Esophagus (tissue), 2 donors: ENCODE data around the gene AKAP1. TPM values are rescaled to one million over a fixed set of nuclear protein-coding genes. Genes with fewer than 3 reads are reported as not detected.

Source experiments
- H3K27ac ChIP-seq, 2 donors: one replicate each; pipeline ENCODE4 v1.5.1; 2013; ENCODE audit warnings: low read depth in 2 of 2, mild to moderate bottlenecking in 2 of 2, inconsistent platforms in 1 of 2, low read length in 1 of 2, moderate library complexity in 1 of 2
- H3K27me3 ChIP-seq, 2 donors: one replicate each; pipeline ENCODE4 v1.6.1; 2013; ENCODE audit warnings: low read length in 2 of 2, control low read depth in 1 of 2, mild to moderate bottlenecking in 1 of 2; ENCODE audit not compliant: insufficient read depth in 2 of 2, control insufficient read depth in 1 of 2
- H3K36me3 ChIP-seq, 2 donors: one replicate each; pipeline ENCODE4 v1.6.1; 2013; ENCODE audit warnings: low read length in 1 of 2; ENCODE audit not compliant: control insufficient read depth in 2 of 2, insufficient read depth in 2 of 2
- H3K4me1 ChIP-seq, 2 donors: one replicate each; pipeline ENCODE4 v1.6.1; 2013; ENCODE audit warnings: low read length in 1 of 2; ENCODE audit not compliant: control insufficient read depth in 2 of 2, insufficient read depth in 2 of 2
- H3K4me3 ChIP-seq, 2 donors: one replicate each; pipeline ENCODE4 v1.5.1; 2013; ENCODE audit warnings: low read length in 2 of 2, mild to moderate bottlenecking in 2 of 2, low read depth in 1 of 2, moderate library complexity in 1 of 2
- H3K9me3 ChIP-seq, 2 donors: one replicate each; pipeline ENCODE4 v1.6.1; 2013; ENCODE audit warnings: mild to moderate bottlenecking in 2 of 2, low read depth in 1 of 2, low read length in 1 of 2, moderate library complexity in 1 of 2; ENCODE audit not compliant: control insufficient read depth in 2 of 2, insufficient read depth in 1 of 2
- WGBS, 2 donors: extraction: QIAGEN DNeasy Blood & Tissue Kit; methylation state at CpG; one replicate each; pipeline ENCODE4 v1.1.7; 2013; 5-methylcytosine and 5-hydroxymethylcytosine counted together
- polyA plus RNA-seq, 2 donors: library from polyadenylated mRNA; stranded (reverse); fragments of 200-250 nt; gene quantifications; one replicate each; pipeline ENCODE4 v1.2.3, GENCODE V29; 2013
- donor health status: healthy with polysubstance abuse.
- donor health status: Bipolar disorder and iron deficiency.

AKAP1 gene
- polyA plus RNA-seq, 2 donors: 15.1 to 27.8 TPM

DNA sequence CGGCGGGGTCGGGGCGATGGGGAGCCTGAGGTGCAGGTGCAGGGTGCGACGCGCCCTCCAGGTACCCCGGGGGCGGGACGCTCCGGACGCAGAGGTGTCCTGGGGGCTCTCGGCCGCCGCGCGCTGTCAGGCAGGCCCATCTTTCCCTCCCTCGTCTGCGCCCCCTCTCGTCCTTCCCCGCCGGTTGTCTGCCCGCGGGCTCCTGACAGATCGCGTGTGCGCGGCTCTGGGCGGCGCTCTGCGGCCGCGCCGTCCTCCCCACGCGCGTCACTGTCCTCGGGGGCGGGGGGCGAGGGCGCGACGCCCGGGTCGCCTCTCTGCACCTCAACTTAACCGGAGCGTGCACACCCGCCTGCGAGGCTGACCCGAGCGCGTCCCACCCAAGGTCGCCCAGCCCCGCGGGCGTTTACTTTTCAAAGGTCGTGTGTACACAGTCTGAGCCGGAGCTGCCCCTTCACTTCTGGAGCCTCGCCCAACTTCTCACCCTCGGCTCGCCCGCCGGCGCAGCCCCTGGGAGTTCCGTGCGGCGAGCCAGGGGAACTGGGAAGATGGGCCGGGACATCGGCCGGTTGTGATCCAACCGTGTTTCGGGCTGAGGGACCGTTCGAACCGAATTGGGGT, 512 bp downstream of the AKAP1 start:
- H3K27me3 ChIP-seq: no peaks in the 10 kb centered on the region
- H3K9me3 ChIP-seq: no peaks in the 10 kb centered on the region
- H3K4me3 ChIP-seq: peak overlapping the region; percentile 76 to 84
- 0% methylated on average over 48 to 75 of the region's 75 CpGs for WGBS, 2 donors
- peak overlapping the region; percentile 99 to 100 for H3K27ac ChIP-seq
- H3K36me3 ChIP-seq: no peaks in the 10 kb centered on the region
- peaks cover 0 to 2% of the 10 kb centered on the region in 2 donors for H3K4me1 ChIP-seq

GRCh38 chr17:57086069-57086930, 1.3 kb downstream of the AKAP1 start:
- H3K4me1 ChIP-seq: peaks cover 0 to 4% of the 10 kb centered on the region in 2 donors
- H3K36me3 ChIP-seq: no peaks in the 10 kb centered on the region
- peak overlapping the region; percentile 76 to 84 for H3K4me3 ChIP-seq
- peak overlapping the region; percentile 99 to 100 for H3K27ac ChIP-seq
- WGBS, 2 donors: 0 to 1% methylated on average over 45 of the region's 45 CpGs
- H3K9me3 ChIP-seq: no peaks in the 10 kb centered on the region
- no peaks in the 10 kb centered on the region for H3K27me3 ChIP-seq

DNA sequence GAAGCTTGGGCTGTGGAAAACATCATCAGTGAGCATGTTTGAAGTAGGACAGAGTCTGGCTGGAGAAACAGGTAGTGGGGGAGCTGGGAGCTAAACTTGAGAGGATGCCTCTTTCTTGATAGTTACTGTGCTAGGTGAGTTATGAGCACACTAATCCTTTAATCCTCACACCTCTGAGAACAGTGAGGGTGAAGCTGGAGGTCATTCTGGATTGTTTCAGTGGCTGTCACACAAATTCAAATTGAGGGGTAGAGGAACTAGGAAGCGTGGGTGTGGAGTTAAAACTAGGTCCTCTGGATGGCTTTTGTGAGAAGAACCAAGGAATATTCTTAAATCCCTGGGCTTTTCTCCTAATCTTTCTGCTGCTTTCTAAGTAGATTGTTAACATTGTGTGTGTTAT, 3.3 kb downstream of the AKAP1 start:
- Histone ChIP-seq H3K4me3 (no peak overlapping the region), H3K27ac (peak overlapping the region in 1 of 2 donors; percentile 44), H3K27me3 (no peaks in the 10 kb centered on the region), H3K4me1 (peaks cover 2 to 7% of the 10 kb centered on the region in 2 donors), H3K9me3 (no peaks in the 10 kb centered on the region), H3K36me3 (no peaks in the 10 kb centered on the region)
- 60 to 73% methylated on average over 1 of the region's 1 CpG for WGBS, 2 donors

DNA sequence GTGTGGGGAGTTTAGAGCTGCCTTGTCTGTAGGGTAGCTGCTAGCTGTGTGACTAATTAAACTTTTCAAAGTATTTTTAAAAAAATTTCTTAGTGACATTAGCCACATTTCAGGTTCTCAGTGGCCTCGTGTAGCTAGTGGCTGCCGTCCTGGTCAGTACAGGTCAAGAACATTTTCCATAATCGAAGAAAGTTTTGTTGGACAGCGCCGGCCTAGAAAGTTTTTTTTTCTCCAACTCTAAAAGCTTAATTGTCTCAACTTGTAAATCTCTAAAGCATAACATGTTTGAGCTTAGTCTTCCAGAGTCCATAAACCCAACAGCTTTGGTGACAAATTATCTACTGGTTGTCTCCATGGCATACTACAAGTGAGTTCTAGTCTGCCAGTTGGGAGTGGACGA, 4.3 kb downstream of the AKAP1 start:
- Histone ChIP-seq H3K9me3 (no peaks in the 10 kb centered on the region), H3K36me3 (no peaks in the 10 kb centered on the region), H3K27ac (no peak overlapping the region), H3K27me3 (no peaks in the 10 kb centered on the region), H3K4me1 (peaks cover 2 to 11% of the 10 kb centered on the region in 2 donors), H3K4me3 (no peak overlapping the region)
- WGBS, 2 donors: 46 to 51% methylated on average over 6 of the region's 6 CpGs

- Histone ChIP-seq H3K36me3 (no peaks in the 10 kb centered on the region), H3K27me3 (no peaks in the 10 kb centered on the region), H3K4me1 (peaks cover 2 to 11% of the 10 kb centered on the region in 2 donors), H3K4me3 (no peak overlapping the region), H3K9me3 (no peaks in the 10 kb centered on the region), H3K27ac (peak overlapping the region; percentile 53 to 66)
- WGBS, 2 donors: 42 to 46% methylated on average over 4 of the region's 4 CpGs
Observed at GRCh38 chr17:57090560-57091185, 5.6 kb downstream of the AKAP1 start.

DNA sequence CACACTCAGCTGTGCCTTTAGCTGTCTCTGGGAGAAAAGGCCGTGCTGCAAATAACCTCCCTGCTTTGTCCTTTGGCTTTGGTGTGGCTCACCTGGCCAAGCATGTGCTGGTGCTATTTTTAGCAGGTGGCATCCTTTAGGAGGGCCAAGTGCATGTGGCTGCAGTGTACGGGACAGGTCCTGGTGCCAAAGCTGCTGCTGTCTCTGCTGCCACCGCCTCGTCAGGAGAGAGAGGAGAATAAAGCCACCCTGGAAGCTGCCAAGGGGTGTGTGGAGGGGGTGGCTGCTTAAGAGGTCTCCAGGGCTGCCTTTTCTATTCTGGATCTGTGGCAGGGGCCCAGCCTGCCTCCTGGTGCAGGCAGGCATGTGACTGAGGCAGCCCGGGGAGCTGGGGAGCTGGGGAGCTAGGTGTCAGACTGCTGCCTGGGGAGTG, 6.2 kb downstream of the AKAP1 start:
- Histone ChIP-seq H3K4me3 (no peak overlapping the region), H3K27ac (peak overlapping the region; percentile 53 to 66), H3K36me3 (no peaks in the 10 kb centered on the region), H3K9me3 (no peaks in the 10 kb centered on the region), H3K4me1 (peaks cover 2 to 11% of the 10 kb centered on the region in 2 donors), H3K27me3 (no peaks in the 10 kb centered on the region)
- WGBS, 2 donors: 45 to 47% methylated on average over 5 of the region's 5 CpGs

- H3K4me1 ChIP-seq: peaks cover 6 to 11% of the 10 kb centered on the region in 2 donors
- H3K4me3 ChIP-seq: no peak overlapping the region
- no peaks in the 10 kb centered on the region for H3K27me3 ChIP-seq
- no peaks in the 10 kb centered on the region for H3K36me3 ChIP-seq
- WGBS, 2 donors: 55 to 60% methylated on average over 2 of the region's 2 CpGs
- H3K27ac ChIP-seq: peak overlapping the region; percentile 65 to 79
- no peaks in the 10 kb centered on the region for H3K9me3 ChIP-seq
Observed at GRCh38 chr17:57092171-57092570, 7.1 kb downstream of the AKAP1 start.

GRCh38 chr17:57092779-57093178, 7.7 kb downstream of the AKAP1 start:
- Histone ChIP-seq H3K4me1 (peaks cover 11% of the 10 kb centered on the region in 2 donors), H3K27me3 (no peaks in the 10 kb centered on the region), H3K9me3 (no peaks in the 10 kb centered on the region), H3K36me3 (no peaks in the 10 kb centered on the region), H3K4me3 (no peak overlapping the region), H3K27ac (peak overlapping the region; percentile 65 to 79)
- 69 to 76% methylated on average over 8 of the region's 8 CpGs for WGBS, 2 donors

DNA sequence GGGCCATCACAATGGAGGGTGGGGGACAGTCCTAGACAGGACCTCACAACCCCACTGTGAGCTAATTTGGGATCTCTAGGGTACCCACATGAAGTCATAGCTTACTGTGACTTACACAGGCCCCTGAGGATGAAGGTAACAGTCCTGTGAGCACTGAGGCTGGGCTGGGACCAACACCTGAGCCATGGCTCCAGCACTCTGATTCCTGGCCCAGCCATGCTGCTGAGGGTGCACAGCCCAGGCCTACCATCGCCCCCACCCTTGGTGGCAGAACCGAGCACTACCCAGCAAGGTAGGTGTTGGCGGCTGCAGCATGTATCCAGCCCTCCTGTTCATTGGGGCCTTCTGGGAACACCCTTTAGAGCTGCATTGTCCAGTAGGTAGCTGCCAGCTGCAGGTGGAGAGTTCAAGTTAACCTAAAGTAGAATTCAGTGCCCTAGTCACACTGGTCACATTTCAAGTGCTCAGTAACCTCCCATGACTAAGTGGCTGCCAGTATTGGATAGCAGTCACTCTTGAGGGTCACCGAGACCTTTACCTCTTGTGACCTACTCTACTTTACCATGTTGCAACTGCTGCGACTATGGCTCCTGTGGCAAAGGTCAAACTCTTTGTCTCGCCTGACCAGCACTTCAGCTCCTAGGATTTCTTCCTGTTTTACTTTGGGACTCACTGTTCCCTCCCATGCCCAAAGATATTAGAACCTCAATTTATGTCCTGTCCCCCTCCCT, 11.6 kb downstream of the AKAP1 start:
- Histone ChIP-seq H3K27ac (peak overlapping the region in 1 of 2 donors; percentile 6), H3K4me1 (peaks cover 6 to 14% of the 10 kb centered on the region in 2 donors), H3K4me3 (no peak overlapping the region), H3K27me3 (no peaks in the 10 kb centered on the region), H3K36me3 (no peaks in the 10 kb centered on the region), H3K9me3 (no peaks in the 10 kb centered on the region)
- 89 to 95% methylated on average over 6 of the region's 6 CpGs for WGBS, 2 donors
